GM18511 (cell line): ENCODE data around the gene PLEKHN1.
"Not testable (repeated sequence)": the region's sequence is repeated elsewhere in the genome, so short reads cannot be mapped to it uniquely, and the experiment has no call there.

ENCODE experiments used
- ATAC-seq: cut with Tn5 transposase; IDR thresholded peaks from one replicate; pipeline ENCODE4 v1.9.1; 2021; ENCODE audit warnings: mild to moderate bottlenecking, moderate library complexity; ENCODE audit not compliant: unreplicated experiment

The PLEKHN1 gene

GRCh38 chr1:991275-991674 lies 25.0 kb downstream of the PLEKHN1 start:
- not testable (repeated sequence) for ATAC-seq

- no peak for ATAC-seq
Observed at GRCh38 chr1:991895-992294, 25.6 kb downstream of the PLEKHN1 start.

GRCh38 chr1:992362-992761 lies 26.1 kb downstream of the PLEKHN1 start:
- ATAC-seq = no peak

DNA sequence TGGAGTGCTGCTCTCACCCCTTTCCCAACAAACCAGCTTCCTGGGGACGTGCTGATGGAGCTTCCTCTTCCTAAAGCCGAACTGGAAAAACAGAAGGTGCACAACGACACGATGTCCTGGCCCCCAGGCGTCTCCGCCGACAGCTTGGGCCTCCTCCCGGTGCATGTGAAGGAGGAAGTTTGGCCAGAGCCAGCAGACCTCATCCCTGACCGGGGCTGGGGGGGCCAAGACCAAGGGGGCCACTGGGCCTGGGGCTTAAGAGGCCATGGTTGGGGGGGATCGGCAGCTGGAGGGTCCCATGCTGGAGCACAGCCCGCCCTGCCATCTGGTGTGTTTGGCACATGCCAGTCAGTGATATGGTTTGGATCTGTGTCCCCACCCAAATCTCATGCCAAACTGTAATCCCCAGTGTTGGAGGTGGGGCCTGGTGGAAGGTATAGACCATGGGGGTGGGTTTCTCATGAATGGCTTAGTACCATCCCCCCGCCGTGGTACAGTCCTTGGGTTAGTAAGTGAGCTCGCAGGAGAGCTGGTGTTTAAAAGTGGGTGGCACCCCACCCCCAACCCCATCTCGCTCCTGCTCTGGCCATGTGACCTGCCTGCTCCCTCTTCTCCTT lies 27.2 kb downstream of the PLEKHN1 start:
- ATAC-seq = no peak

- ATAC-seq = not testable (repeated sequence)
Observed at GRCh38 chr1:994546-994945, 28.3 kb downstream of the PLEKHN1 start.

DNA sequence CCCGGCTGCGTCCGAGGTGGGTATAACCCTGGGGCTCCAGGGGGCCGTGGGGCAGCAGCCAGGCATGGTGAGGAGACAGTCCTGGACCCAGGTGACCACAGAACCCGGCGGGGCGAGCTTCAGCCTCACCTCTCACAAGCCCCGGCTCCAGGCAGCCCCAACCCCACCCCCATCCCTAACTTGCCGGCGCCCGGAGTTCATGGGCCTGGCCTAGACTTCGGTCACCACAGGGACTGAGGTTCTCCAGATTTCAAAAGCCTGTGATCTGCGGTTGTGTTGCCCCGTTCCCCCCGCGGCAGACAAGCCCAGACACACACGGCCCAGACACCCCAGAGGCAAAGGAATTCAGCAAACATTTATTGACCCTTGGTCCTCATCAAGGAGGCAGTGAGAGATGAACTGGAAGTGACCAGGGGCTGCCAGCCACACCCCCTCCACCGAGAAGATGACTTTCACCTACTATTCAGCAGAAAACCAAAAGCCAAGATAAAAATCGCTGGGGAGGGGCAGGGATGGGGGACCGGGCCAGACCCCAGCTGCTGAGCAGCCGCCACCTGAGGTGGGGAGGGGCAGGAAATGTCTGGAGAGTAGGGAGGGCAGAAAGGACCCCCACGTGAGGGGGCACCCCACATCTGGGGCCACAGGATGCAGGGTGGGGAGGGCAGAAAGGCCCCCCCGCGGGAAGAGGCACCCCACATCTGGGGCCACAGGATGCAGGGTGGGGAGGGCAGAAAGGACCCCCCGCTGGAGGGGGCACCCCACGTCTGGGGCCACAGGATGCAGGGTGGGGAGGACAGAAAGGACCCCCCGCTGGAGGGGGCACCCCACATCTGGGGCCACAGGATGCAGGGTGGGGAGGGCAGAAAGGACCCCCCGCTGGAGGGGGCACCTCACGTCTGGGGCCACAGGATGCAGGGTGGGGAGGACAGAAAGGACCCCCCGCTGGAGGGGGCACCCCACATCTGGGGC lies 29.7 kb downstream of the PLEKHN1 start:
- no peak for ATAC-seq

- ATAC-seq = no peak
Observed at GRCh38 chr1:996851-997712, 30.8 kb downstream of the PLEKHN1 start.

DNA sequence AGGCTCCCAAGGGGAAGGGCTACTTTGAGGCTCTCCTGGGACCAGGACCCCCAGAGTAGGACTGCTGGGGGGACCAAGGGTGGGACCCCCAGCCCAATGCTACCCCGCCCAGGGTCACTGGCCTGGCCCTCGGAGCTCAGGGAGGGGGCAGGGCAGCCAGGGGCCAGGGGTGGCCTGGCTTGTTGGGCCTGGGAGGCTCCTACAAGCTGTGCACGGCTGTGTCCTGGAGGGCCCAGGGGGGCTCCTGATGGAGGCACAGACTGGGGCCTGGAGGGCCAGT lies 31.4 kb downstream of the PLEKHN1 start:
- ATAC-seq = no peak

- ATAC-seq = no peak
Observed at GRCh38 chr1:997993-998744, 31.9 kb downstream of the PLEKHN1 start.

- no peak for ATAC-seq
Observed at GRCh38 chr1:998745-998994, 32.4 kb downstream of the PLEKHN1 start.

DNA sequence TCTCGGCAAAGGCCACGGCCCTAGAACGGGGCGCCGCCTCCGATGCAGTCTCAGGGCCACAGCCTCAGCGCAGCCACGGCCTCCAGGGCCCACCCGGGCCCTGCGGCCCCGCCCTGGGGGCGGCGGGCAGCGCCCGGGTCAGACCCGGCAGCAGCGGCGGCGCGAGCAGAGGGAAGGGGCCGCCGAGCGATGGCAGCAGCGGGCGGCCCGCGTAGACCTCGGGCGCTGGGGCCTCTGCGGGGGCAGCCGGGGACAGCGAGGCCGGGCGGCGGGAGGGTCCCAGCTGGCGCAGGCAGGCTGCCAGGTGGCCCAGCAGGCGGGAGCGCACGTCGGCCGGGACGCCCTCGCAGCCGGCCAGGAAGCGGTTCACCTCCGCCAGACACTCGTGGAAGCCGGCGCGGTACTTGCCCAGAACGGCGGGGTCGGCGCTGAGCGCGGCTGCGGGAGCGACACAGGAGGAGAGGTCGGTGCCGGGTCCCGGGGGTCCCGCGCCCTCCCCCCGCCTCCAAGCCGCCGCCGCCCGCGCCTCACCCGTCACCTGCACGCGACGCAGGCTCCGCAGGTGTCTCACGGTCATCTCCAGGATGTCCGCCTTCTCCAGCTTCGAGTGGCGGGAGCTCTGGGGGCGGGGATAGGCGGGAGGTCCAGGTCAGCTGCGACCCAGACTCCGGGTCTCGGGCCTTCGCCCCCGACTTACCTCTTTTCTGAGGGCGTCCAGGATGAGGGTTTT lies 32.9 kb downstream of the PLEKHN1 start:
- ATAC-seq = no peak

GRCh38 chr1:999725-1000356 lies 33.6 kb downstream of the PLEKHN1 start, which contains the start of gene HES4:
TSS of gene HES4 (minus strand) at chr1:1000097. CDS start at chr1:999973, 124 bp downstream.
- ATAC-seq = peak; percentile 42

GRCh38 chr1:1000357-1001056 lies 34.2 kb downstream of the PLEKHN1 start:
- peak; percentile 23 for ATAC-seq

GRCh38 chr1:1001057-1001783 lies 34.9 kb downstream of the PLEKHN1 start:
- ATAC-seq = no peak

- no peak for ATAC-seq
Observed at GRCh38 chr1:1003618-1004419, 37.5 kb downstream of the PLEKHN1 start.

- no peak for ATAC-seq
Observed at GRCh38 chr1:1004420-1004779, 38.1 kb downstream of the PLEKHN1 start.

DNA sequence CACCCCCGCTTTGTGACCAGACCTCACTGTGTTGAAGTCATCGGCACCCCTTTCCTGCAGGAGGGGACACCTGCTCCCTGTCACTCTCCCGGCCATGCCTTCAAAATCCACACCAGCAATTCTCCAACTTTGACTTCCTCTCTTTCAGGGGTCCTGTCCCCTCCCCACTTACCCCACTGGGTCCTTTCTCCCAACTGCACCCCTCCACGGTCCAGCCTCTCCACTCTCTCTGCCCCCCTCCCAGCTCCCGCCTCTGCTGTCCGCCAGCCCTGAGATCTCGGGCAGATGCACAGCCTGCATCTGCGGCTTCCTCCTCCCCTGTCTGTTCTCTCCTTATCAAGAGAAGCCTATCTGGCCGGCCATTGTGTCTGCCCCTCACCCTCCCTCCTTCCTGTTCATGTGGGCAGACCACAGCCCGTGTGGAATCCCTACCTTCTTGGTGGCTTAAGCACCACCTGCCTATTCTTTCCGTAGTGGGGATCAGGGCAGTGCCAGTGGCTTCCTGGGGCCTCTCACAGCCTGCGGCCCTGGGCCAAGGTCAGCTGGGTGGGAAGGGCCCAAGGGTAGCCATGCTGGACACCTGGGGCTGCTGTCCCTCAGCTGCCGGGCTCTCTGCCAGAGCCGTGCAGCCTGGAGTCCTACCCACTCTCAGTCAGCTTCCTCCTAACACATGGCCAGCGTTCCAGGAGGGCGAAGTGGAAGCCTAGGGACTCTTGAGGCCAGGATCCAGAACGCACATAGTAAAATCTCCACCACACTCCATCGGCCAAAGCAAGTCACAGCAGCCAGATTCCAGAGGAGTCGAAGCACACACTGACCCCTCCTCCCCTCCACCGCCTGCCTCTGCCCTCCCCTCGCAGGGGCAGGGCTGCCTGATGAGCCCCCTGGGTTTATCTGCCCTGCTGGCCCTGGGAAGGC lies 38.8 kb downstream of the PLEKHN1 start:
- no peak for ATAC-seq
